Measurements from ENCODE around the gene SLC9C2.

GRCh38 chr1:173627269-173627668, 24.4 kb upstream of the SLC9C2 start:
- no peak for TF ChIP-seq CTCF (IDR thresholded peaks at IDR 0.05)
- no peak for TF ChIP-seq POLR2A (IDR thresholded peaks at IDR 0.05)
